ENCODE data around the gene USP9X.

DNA sequence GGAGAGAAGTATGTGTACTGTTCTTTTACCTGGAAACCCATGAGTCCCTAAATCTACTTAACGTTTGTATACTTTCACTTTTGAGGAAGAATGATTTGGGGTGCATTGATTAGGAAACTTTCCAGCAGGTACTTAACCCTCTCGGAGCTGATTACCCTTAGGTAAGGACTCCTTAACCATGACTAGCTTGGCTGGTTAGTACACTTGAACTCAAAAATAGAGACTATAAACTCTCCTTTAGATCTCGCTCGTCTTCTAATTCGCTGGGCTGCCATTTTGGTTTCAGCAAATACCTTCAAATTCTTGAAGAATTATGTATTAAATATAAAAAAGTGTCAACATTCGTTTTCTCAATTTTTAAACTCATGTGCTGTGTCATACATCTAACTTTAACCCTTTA is 2.0 kb downstream of the USP9X start:
- TF ChIP-seq, protein P1, sequence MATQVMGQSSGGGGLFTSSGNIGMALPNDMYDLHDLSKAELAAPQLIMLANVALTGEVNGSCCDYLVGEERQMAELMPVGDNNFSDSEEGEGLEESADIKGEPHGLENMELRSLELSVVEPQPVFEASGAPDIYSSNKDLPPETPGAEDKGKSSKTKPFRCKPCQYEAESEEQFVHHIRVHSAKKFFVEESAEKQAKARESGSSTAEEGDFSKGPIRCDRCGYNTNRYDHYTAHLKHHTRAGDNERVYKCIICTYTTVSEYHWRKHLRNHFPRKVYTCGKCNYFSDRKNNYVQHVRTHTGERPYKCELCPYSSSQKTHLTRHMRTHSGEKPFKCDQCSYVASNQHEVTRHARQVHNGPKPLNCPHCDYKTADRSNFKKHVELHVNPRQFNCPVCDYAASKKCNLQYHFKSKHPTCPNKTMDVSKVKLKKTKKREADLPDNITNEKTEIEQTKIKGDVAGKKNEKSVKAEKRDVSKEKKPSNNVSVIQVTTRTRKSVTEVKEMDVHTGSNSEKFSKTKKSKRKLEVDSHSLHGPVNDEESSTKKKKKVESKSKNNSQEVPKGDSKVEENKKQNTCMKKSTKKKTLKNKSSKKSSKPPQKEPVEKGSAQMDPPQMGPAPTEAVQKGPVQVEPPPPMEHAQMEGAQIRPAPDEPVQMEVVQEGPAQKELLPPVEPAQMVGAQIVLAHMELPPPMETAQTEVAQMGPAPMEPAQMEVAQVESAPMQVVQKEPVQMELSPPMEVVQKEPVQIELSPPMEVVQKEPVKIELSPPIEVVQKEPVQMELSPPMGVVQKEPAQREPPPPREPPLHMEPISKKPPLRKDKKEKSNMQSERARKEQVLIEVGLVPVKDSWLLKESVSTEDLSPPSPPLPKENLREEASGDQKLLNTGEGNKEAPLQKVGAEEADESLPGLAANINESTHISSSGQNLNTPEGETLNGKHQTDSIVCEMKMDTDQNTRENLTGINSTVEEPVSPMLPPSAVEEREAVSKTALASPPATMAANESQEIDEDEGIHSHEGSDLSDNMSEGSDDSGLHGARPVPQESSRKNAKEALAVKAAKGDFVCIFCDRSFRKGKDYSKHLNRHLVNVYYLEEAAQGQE (IDR thresholded peaks at IDR 0.05; ENCODE audit: low read depth): no peak
- no peak for TF ChIP-seq FOXM1 (IDR thresholded peaks at IDR 0.05; ENCODE audit: borderline replicate concordance, low read depth)
- no peak for TF ChIP-seq TAF1 (IDR thresholded peaks at IDR 0.05; ENCODE audit: low read depth)
- TF ChIP-seq, protein P2, sequence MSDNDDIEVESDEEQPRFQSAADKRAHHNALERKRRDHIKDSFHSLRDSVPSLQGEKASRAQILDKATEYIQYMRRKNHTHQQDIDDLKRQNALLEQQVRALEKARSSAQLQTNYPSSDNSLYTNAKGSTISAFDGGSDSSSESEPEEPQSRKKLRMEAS (IDR thresholded peaks at IDR 0.05): no peak
- no peak for TF ChIP-seq YY1 (IDR thresholded peaks at IDR 0.05; ENCODE audit: low read depth)
- no peak for TF ChIP-seq TCF12 (IDR thresholded peaks at IDR 0.05; ENCODE audit: low read depth)
- no peak for TF ChIP-seq EP300 (IDR thresholded peaks at IDR 0.05; ENCODE audit: borderline replicate concordance)
- TF ChIP-seq RAD21 (IDR thresholded peaks at IDR 0.05; ENCODE audit: low read depth): no peak
- no peak for TF ChIP-seq CEBPB (IDR thresholded peaks at IDR 0.05)
- no peak for TF ChIP-seq CREB1 (IDR thresholded peaks at IDR 0.05; ENCODE audit: low read depth)
- no peak for TF ChIP-seq EGR1 (IDR thresholded peaks at IDR 0.05)

Data from Ishikawa (cell line).